HG03565 (cell line): Measurements from ENCODE around the gene CD63.

Experiments
- ATAC-seq: cut with Tn5 transposase; IDR thresholded peaks from one replicate; pipeline ENCODE4 v1.9.1; 2021; ENCODE audit warnings: mild to moderate bottlenecking, moderate library complexity; ENCODE audit not compliant: unreplicated experiment

Gene CD63

GRCh38 chr12:55741931-55742680 lies 13.3 kb upstream of the CD63 start:
- ATAC-seq = no peak

GRCh38 chr12:55739025-55739378 lies 10.2 kb upstream of the CD63 start:
- ATAC-seq = no peak

GRCh38 chr12:55738123-55739024 lies 9.6 kb upstream of the CD63 start:
- ATAC-seq = peak; percentile 66

GRCh38 chr12:55737581-55738122 lies 8.8 kb upstream of the CD63 start:
- ATAC-seq = no peak

- no peak for ATAC-seq
Measured at GRCh38 chr12:55736780-55737580, 8.2 kb upstream of the CD63 start.

- no peak for ATAC-seq
Measured at GRCh38 chr12:55736076-55736475, 7.3 kb upstream of the CD63 start.

GRCh38 chr12:55734595-55734994 lies 5.8 kb upstream of the CD63 start:
- no peak for ATAC-seq

- ATAC-seq = no peak
Measured at GRCh38 chr12:55733858-55734257, 5.0 kb upstream of the CD63 start.

- ATAC-seq = no peak
Measured at GRCh38 chr12:55733021-55733555, 4.3 kb upstream of the CD63 start.

GRCh38 chr12:55732288-55732687 lies 3.5 kb upstream of the CD63 start:
- no peak for ATAC-seq

GRCh38 chr12:55729819-55730818 lies 1.3 kb upstream of the CD63 start:
- peak; percentile 27 for ATAC-seq

- ATAC-seq = no peak
Measured at GRCh38 chr12:55728186-55728938, 447 bp downstream of the CD63 start.

- no peak for ATAC-seq
Measured at GRCh38 chr12:55727643-55728185, 1.1 kb downstream of the CD63 start.

GRCh38 chr12:55726971-55727370 lies 1.8 kb downstream of the CD63 start:
- ATAC-seq = no peak

- ATAC-seq = no peak
Measured at GRCh38 chr12:55725556-55725955, 3.3 kb downstream of the CD63 start.

- ATAC-seq = no peak
Measured at GRCh38 chr12:55724940-55725309, 3.9 kb downstream of the CD63 start.

GRCh38 chr12:55724226-55724939 lies 4.4 kb downstream of the CD63 start:
- ATAC-seq = no peak
